Thoracic aorta (tissue), 2 donors: Measurements from ENCODE around the gene CAPN5. TPM values are rescaled to one million over a fixed set of nuclear protein-coding genes. Genes with fewer than 3 reads are reported as not detected.

Experiments
- ATAC-seq: fragments of 150-250 bp; one replicate; pipeline ENCODE4 v1.8.0; 2017; ENCODE audit warnings: low read depth; ENCODE audit not compliant: insufficient number of reproducible peaks, low FRiP score
- DNase-seq: peaks from one replicate; pipeline ENCODE4 v3.0.0-alpha.2; 2020; ENCODE audit warnings: low spot score
- H3K27ac ChIP-seq, 2 donors: fragments of 200-600 bp; sonication (generic); 1 replicate in 1 of 2; 2 replicates in 1 of 2; pipeline ENCODE4 v1.5.1; 2016; ENCODE audit warnings: mild to moderate bottlenecking in 2 of 2, moderate library complexity in 2 of 2
- H3K27me3 ChIP-seq: fragments of 200-600 bp; sonication (generic); replicated peaks from 2 replicates; pipeline ENCODE4 v1.6.0; 2016; ENCODE audit warnings: mild to moderate bottlenecking; ENCODE audit not compliant: insufficient read depth
- H3K36me3 ChIP-seq: fragments of 200-600 bp; sonication (generic); one replicate; pipeline ENCODE4 v1.5.1; 2016
- H3K4me1 ChIP-seq, 2 donors: fragments of 200-600 bp; sonication (generic); 1 replicate in 1 of 2; 2 replicates in 1 of 2; pipeline versions ENCODE4 v1.5.1 to v1.6.0; 2016; ENCODE audit warnings: low read depth in 2 of 2, mild to moderate bottlenecking in 1 of 2; ENCODE audit not compliant: control insufficient read depth in 1 of 2
- H3K4me3 ChIP-seq: fragments of 200-600 bp; sonication (generic); 2 replicates; pipeline ENCODE4 v1.5.1; 2016; ENCODE audit warnings: mild to moderate bottlenecking
- H3K9me3 ChIP-seq: fragments of 200-600 bp; sonication (generic); 2 replicates; pipeline ENCODE4 v1.5.1; 2016
- CTCF ChIP-seq: fragments of 200-600 bp; sonication (generic); IDR thresholded peaks from one replicate; pipeline ENCODE4 v1.5.1; 2019; ENCODE audit warnings: antibody characterized with exemption
- total RNA-seq, 2 donors: library from RNA; depleted of rRNA; stranded (reverse); fragments of >200 nt; gene quantifications; one replicate each; pipeline versions ENCODE4 v1.1.0 to v1.2.3, GENCODE V29; 2016

CAPN5 gene
- total RNA-seq, 2 donors from 2014 or later: 9.5 to 20.8 TPM

- H3K4me3 ChIP-seq: no peak overlapping the region
- TF ChIP-seq CTCF: no peak
- peaks cover 10% of the 10 kb centered on the region for H3K36me3 ChIP-seq
- no peaks in the 10 kb centered on the region for H3K27me3 ChIP-seq
- DNase-seq (no peak), ATAC-seq (no peak)
- peaks cover 8 to 19% of the 10 kb centered on the region in 2 donors for H3K4me1 ChIP-seq
- H3K27ac ChIP-seq: no peak overlapping the region
- H3K9me3 ChIP-seq: no peaks in the 10 kb centered on the region
Measured at GRCh38 chr11:77124041-77124440, 57.3 kb downstream of the CAPN5 start.

GRCh38 chr11:77124488-77124887, 57.7 kb downstream of the CAPN5 start:
- Histone ChIP-seq H3K4me3 (no peak overlapping the region), H3K4me1 (peaks cover 8 to 19% of the 10 kb centered on the region in 2 donors), H3K27ac (no peak overlapping the region), H3K9me3 (no peaks in the 10 kb centered on the region), H3K27me3 (no peaks in the 10 kb centered on the region), H3K36me3 (peaks cover 10% of the 10 kb centered on the region)
- ATAC-seq (no peak), DNase-seq (no peak)
- TF ChIP-seq CTCF: no peak

- H3K4me1 ChIP-seq: peaks cover 8 to 20% of the 10 kb centered on the region in 2 donors
- H3K27ac ChIP-seq: no peak overlapping the region
- ATAC-seq (no peak), DNase-seq (no peak)
- no peak overlapping the region for H3K4me3 ChIP-seq
- no peaks in the 10 kb centered on the region for H3K9me3 ChIP-seq
- no peak for TF ChIP-seq CTCF
- peaks cover 9% of the 10 kb centered on the region for H3K36me3 ChIP-seq
- no peaks in the 10 kb centered on the region for H3K27me3 ChIP-seq
Measured at GRCh38 chr11:77125191-77125590, 58.4 kb downstream of the CAPN5 start.

DNA sequence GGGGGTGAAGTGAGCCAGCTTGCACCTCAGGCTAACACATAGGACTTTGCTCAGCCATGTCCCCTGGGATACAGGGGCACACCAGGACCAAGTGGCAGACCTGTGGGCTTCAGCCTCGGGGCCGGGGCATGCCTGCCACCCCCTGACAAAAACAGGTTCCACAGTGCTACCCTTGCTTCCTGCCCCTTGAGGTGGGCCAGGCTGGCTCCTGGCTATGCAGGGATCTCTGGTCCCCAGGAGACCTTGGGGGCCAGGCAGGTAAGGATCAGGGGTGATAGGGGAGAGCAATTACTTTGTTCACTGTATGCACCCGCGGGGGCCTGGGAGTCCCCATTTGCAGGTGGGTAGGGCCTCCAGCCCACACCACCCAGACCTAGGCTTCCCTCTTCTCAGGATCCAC, 58.9 kb downstream of the CAPN5 start:
- Histone ChIP-seq H3K27me3 (no peaks in the 10 kb centered on the region), H3K4me1 (peaks cover 10 to 25% of the 10 kb centered on the region in 2 donors), H3K4me3 (no peak overlapping the region), H3K27ac (no peak overlapping the region), H3K9me3 (no peaks in the 10 kb centered on the region), H3K36me3 (peaks cover 4% of the 10 kb centered on the region)
- no peak for ATAC-seq
- DNase-seq: no peak
- no peak for TF ChIP-seq CTCF

DNA sequence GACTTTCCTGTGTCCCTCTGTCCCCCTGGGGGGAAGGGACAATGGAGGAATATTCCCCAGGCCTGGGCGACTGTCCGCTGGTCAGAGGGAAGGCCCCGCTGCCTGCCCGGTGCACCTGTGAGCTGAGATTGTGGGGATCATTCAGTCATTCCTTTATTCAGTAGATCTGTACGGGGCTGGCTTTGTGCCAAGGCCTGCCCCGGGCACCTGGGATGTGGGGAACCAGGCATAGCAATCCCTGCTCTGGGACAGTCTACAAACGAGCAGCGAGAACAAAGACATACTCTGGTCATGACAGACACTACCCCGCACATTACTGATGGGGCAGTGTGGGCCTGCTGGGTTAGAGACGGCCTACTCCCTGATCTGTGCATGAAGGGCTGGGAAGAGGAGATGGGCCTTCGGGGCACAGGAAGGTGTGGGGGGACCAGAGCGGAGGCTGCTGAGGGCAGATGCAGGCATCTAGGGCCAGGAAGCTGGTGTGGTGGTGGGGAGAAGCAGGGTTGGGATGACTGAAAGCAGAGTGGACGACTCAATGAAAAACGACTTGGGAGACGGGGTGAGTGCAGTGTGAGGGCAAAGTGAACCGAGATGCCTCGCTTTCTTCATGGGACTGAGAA, 59.5 kb downstream of the CAPN5 start:
- no peak overlapping the region for H3K27ac ChIP-seq
- no peak for TF ChIP-seq CTCF
- H3K27me3 ChIP-seq: no peaks in the 10 kb centered on the region
- no peaks in the 10 kb centered on the region for H3K9me3 ChIP-seq
- ATAC-seq (no peak), DNase-seq (no peak)
- peaks cover 3% of the 10 kb centered on the region for H3K36me3 ChIP-seq
- H3K4me3 ChIP-seq: no peak overlapping the region
- peaks cover 15 to 31% of the 10 kb centered on the region in 2 donors for H3K4me1 ChIP-seq
